Activated CD4-positive, alpha-beta T cell treated with anti-CD3 and anti-CD28 coated beads, Interleukin-2, amount 10 ng/mL, durations not matched to agents 7 days and 5 days (primary cell): Measurements from ENCODE around the gene MACO1. TPM values are rescaled to one million over a fixed set of nuclear protein-coding genes. Genes with fewer than 3 reads are reported as not detected.

Experiments
- CTCF ChIA-PET: fragments of 350-600 bp; sonication (Branson Sonifier 250); formaldehyde crosslinking; loops from one replicate; lab custom pipeline; 2021; ENCODE audit warnings: antibody characterized with exemption; lab: Charles Lee
- POLR2A ChIA-PET: fragments of 350-600 bp; sonication (Branson Sonifier 250); formaldehyde crosslinking; loops from one replicate; lab custom pipeline; 2021; ENCODE audit warnings: antibody characterized with exemption; lab: Charles Lee
- DNase-seq: peaks from one replicate; pipeline ENCODE4 v3.0.0-alpha.2; 2020
- H3K27ac Mint-ChIP-seq: one replicate; pipeline ENCODE4 v1.8.0; 2021; ENCODE audit warnings: mild to moderate bottlenecking, moderate library complexity, mixed read lengths
- H3K27me3 Mint-ChIP-seq: one replicate; pipeline ENCODE4 v1.8.0; 2021; ENCODE audit warnings: mixed read lengths
- H3K36me3 Mint-ChIP-seq: one replicate; pipeline ENCODE4 v1.8.0; 2021; ENCODE audit warnings: low read depth, mixed read lengths
- H3K4me1 Mint-ChIP-seq: one replicate; pipeline ENCODE4 v1.8.0; 2021; ENCODE audit warnings: mixed read lengths
- H3K4me3 Mint-ChIP-seq: one replicate; pipeline ENCODE4 v1.8.0; 2021; ENCODE audit warnings: mild to moderate bottlenecking, moderate library complexity, mixed read lengths
- H3K9me3 Mint-ChIP-seq: one replicate; pipeline ENCODE4 v1.8.0; 2021; ENCODE audit warnings: mixed read lengths
- total RNA-seq, 2 experiments: library from RNA; stranded (reverse); gene quantifications; one replicate each; pipeline ENCODE4 v1.2.3, GENCODE V29; 2021

MACO1 gene
- total RNA-seq, 2 experiments from 2014 or later = 18.8 to 24.9 TPM

GRCh38 chr1:25534410-25534788, 103.7 kb downstream of the MACO1 start:
- POLR2A ChIA-PET = no interaction called here

DNA sequence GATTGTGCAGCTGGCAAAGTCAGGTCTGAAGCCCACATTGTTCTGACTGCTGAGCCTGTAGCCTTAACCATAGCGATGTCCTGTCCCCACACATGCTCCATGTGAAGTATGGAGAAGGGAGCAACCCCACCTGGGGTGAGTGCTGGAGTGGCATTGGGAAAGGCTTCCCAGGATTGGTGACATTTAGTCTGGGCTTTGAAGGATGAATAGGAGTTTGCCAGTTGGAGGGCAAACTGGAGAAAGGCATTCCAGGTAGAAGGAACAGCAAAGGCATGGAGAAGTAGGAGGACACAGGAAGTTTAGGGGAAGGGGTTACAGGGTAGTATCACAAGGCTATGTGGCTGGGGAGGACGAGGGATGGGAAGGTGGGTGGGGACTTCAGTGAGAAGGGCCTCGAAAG, 105.4 kb downstream of the MACO1 start:
- Mint-ChIP-seq H3K4me1 (no peaks in the 10 kb centered on the region), H3K27me3 (peaks cover 8% of the 10 kb centered on the region), H3K27ac (no peak overlapping the region), H3K4me3 (no peak overlapping the region), H3K36me3 (no peaks in the 10 kb centered on the region), H3K9me3 (no peaks in the 10 kb centered on the region)
- POLR2A ChIA-PET = no interaction called here
- DNase-seq = no peak
- CTCF ChIA-PET = no interaction called here

More at GRCh38 chr1:25534410-25534788, 103.7 kb downstream of the MACO1 start:
- H3K4me3 Mint-ChIP-seq = no peak overlapping the region
- H3K36me3 Mint-ChIP-seq = no peaks in the 10 kb centered on the region
- H3K27ac Mint-ChIP-seq = no peak overlapping the region
- H3K4me1 Mint-ChIP-seq = no peaks in the 10 kb centered on the region
- CTCF ChIA-PET = interaction anchor here (0.8 to 0.9 kb wide), 2 partner anchors 9 to 1166 kb away, joined by 3 to 4 read pairs; no protein-coding TSS in a partner anchor
- no peak for DNase-seq
- H3K9me3 Mint-ChIP-seq = no peaks in the 10 kb centered on the region
- H3K27me3 Mint-ChIP-seq = peaks cover 8% of the 10 kb centered on the region

GRCh38 chr1:25537153-25537831, 106.6 kb downstream of the MACO1 start:
- no peak for DNase-seq
- H3K27ac Mint-ChIP-seq = no peak overlapping the region
- no peak overlapping the region for H3K4me3 Mint-ChIP-seq
- no peaks in the 10 kb centered on the region for H3K36me3 Mint-ChIP-seq
- H3K9me3 Mint-ChIP-seq = no peaks in the 10 kb centered on the region
- H3K27me3 Mint-ChIP-seq = peaks cover 8% of the 10 kb centered on the region
- CTCF ChIA-PET = interaction anchor here (0.8 kb wide), 2 partner anchors 12 to 192 kb away, joined by 4 read pairs; no protein-coding TSS in a partner anchor
- POLR2A ChIA-PET = no interaction called here
- no peaks in the 10 kb centered on the region for H3K4me1 Mint-ChIP-seq

DNA sequence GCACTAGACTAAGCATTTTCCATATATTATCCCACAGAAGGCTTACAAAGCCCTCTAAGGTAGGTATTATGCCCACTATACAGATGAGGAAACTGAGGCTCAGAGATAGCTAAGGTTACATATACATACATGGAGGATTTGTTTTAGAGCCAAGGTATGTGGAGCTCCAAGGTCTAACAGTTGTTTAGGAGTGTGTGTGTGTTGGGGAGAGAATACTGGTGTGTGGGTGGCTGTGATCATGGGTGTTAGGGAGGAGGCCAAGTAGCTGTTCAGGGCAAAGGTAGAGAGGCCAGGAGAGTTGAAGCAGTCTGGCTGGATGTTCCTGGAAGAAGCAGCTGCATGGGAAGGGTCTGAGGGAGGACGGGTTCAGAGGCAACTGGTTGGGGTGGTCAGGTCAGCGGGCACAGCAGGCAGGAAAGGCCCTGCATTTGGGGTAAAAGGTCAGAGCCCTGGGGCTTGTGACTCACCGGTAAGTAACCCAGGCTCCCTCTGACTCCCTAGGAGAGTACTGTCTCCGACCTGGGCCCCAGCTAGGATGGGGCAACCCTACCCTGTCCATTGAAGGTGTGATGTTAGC, 107.6 kb downstream of the MACO1 start:
- no peaks in the 10 kb centered on the region for H3K9me3 Mint-ChIP-seq
- no peak overlapping the region for H3K4me3 Mint-ChIP-seq
- peaks cover 4% of the 10 kb centered on the region for H3K4me1 Mint-ChIP-seq
- DNase-seq = no peak
- H3K27ac Mint-ChIP-seq = no peak overlapping the region
- peaks cover 8% of the 10 kb centered on the region for H3K27me3 Mint-ChIP-seq
- ChIA-PET CTCF (interaction anchor here (0.8 to 1.1 kb wide), 2 partner anchors 18 to 191 kb away, joined by 3 to 4 read pairs; no protein-coding TSS in a partner anchor), POLR2A (no interaction called here)
- H3K36me3 Mint-ChIP-seq = no peaks in the 10 kb centered on the region

DNA sequence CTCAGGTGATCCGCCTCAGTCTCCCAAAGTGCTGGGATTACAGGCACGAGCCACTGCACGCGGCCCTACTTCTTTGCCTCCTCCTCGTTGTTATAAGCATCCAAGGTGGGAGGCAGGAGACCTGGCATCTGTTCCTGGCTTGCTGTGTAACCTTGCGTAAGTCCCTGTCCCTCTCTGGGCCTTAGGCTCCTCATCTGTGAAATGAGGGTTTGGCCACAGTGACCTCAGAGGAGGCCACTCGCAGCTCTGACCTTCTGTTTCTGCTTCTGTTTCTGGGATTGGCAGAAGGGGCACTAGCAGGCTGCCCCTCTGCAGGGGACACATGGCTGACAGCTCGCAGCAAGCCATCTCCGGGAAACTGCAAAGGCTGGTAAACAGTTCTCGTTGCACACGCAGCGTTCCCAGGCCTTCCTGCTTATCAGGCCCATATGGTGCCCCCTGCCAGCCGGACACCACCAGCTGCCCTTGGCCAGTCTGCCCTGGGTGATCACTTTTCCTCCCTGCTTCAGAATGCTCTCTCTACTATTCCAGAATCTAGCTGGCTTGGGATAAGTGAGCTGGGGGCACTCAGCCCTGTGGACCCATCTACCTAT, 110.1 kb downstream of the MACO1 start:
- H3K27ac Mint-ChIP-seq = no peak overlapping the region
- ChIA-PET CTCF (interaction anchor here (1.6 kb wide), 1 partner anchor 9 kb away, joined by 6 read pairs; no protein-coding TSS in a partner anchor), POLR2A (no interaction called here)
- H3K36me3 Mint-ChIP-seq = peaks cover 9% of the 10 kb centered on the region
- H3K4me3 Mint-ChIP-seq = no peak overlapping the region
- DNase-seq = no peak
- H3K27me3 Mint-ChIP-seq = peaks cover 5% of the 10 kb centered on the region
- no peaks in the 10 kb centered on the region for H3K9me3 Mint-ChIP-seq
- H3K4me1 Mint-ChIP-seq = peaks cover 20% of the 10 kb centered on the region

DNA sequence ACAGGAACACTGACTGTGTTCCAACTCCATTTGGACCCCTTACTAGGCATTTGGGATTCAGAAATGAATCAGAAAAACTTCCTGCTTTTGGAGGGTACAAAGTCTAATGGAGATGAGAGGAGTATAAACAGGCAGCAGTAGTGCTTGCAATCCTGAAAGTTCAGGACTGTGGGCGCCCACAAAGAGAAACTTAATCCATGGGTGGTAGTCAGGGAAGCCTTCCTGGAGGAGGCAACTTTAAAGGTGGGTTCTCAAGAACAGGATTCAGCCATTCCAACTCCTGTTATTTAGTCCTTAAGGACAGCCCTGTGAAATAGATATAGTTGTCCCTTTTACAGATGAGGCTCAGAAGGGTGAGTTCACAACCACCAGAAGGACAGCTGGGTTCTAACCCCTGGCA, 110.7 kb downstream of the MACO1 start:
- Mint-ChIP-seq H3K27me3 (no peaks in the 10 kb centered on the region), H3K36me3 (peaks cover 11% of the 10 kb centered on the region), H3K27ac (no peak overlapping the region), H3K9me3 (no peaks in the 10 kb centered on the region), H3K4me1 (peaks cover 22% of the 10 kb centered on the region), H3K4me3 (no peak overlapping the region)
- DNase-seq = no peak
- ChIA-PET POLR2A (no interaction called here), CTCF (interaction anchor here (1.6 kb wide), 1 partner anchor 8 kb away, joined by 6 read pairs; no protein-coding TSS in a partner anchor)

DNA sequence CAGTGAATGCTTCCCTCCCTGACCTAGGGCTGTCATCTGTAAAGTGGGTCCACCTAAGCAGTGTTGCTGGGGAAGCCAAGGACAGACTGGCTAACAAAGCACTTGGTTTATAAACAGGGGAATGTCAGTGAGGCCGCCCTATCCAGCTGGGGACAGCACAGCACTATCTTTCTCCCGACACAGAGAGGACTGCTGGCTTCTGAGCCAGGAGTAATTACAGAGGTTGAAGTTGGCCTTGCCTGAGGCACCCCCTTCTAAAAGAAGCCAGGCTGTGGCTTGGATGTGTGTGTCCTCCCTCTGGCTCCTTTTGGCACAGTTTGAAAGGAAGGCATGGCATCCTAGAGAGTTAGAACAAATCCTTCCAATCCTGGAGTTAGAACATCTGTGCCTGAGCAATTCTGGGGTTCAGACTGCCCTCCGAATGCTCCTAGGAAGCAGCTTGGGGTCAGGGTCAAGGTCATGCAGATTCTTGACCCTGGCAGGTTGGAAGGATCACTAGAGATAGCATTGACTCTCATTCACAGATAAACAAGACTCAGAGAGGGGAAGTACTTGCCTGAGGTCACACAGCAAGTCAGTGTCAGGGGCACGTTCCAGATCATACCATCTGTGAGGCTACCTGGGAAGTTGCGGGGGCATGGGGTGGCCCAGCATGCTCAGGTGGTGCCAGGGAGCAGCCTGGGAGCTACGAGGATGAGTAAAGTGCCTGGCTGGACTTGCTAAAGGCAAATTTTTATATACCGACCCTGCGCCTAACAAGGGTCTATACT, 111.4 kb downstream of the MACO1 start:
- Mint-ChIP-seq H3K36me3 (peaks cover 16% of the 10 kb centered on the region), H3K27me3 (no peaks in the 10 kb centered on the region), H3K9me3 (no peaks in the 10 kb centered on the region), H3K27ac (no peak overlapping the region), H3K4me3 (peak overlapping the region; percentile 58), H3K4me1 (peaks cover 27% of the 10 kb centered on the region)
- POLR2A ChIA-PET = no interaction called here
- DNase-seq = no peak
- CTCF ChIA-PET = interaction anchor here (0.5 to 1.4 kb wide), 4 partner anchors 31 to 765 kb away, joined by 3 read pairs; no protein-coding TSS in a partner anchor

- CTCF ChIA-PET = interaction anchor here (0.5 to 1.4 kb wide), 3 partner anchors 30 to 764 kb away, joined by 3 read pairs; no protein-coding TSS in a partner anchor
- POLR2A ChIA-PET = no interaction called here
- no peak for DNase-seq
- Mint-ChIP-seq H3K4me3 (peak overlapping the region; percentile 58), H3K27me3 (no peaks in the 10 kb centered on the region), H3K9me3 (no peaks in the 10 kb centered on the region), H3K4me1 (peaks cover 33% of the 10 kb centered on the region), H3K36me3 (peaks cover 22% of the 10 kb centered on the region), H3K27ac (no peak overlapping the region)
Measured at GRCh38 chr1:25543005-25543424, 112.3 kb downstream of the MACO1 start.

- H3K4me1 Mint-ChIP-seq = peaks cover 38% of the 10 kb centered on the region
- H3K4me3 Mint-ChIP-seq = peak within 1 kb of the TSS; percentile 79
- H3K9me3 Mint-ChIP-seq = no peaks in the 10 kb centered on the region
- no peaks in the 10 kb centered on the region for H3K27me3 Mint-ChIP-seq
- DNase-seq = peak; percentile 51
- H3K36me3 Mint-ChIP-seq = peaks cover 23% of the 10 kb centered on the region
- peak within 1 kb of the TSS; percentile 71 for H3K27ac Mint-ChIP-seq
- CTCF ChIA-PET = interaction anchor here (1.0 to 1.4 kb wide), 2 partner anchors 29 to 53 kb away, joined by 3 read pairs; no protein-coding TSS in a partner anchor
- POLR2A ChIA-PET = no interaction called here
Measured at GRCh38 chr1:25543425-25544242, 112.9 kb downstream of the MACO1 start, which contains the start of gene LDLRAP1. TSS of gene LDLRAP1 (plus strand) at chr1:25543606. CDS start at chr1:25543699, 93 bp downstream.

DNA sequence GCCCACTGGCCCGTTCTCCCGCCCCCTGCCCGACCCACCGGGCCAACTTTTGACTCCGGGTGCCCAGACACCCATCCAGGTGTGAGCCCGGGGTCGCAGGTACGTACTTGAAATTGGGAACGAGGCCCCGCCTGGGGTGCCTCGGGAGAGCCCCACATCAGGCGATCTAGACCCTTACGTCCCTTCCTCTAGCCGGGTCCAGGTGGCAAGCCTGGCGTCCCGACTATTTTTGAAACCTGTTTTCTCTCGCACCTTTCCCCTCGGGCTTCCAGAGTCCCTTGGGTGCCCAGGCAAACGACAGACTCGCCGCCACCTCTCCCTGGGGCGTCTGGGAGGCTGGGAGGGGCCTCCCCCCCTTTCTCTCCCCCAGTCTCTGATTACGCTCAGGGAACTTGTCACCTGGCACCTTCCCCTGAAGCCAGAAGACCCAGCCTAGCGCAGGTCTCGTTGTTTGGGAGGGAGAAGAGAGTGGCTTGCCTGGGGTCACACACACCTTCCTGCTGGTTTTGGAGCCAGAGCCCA, 113.6 kb downstream of the MACO1 start:
- Mint-ChIP-seq H3K4me3 (peak overlapping the region; percentile 79), H3K4me1 (peaks cover 44% of the 10 kb centered on the region), H3K9me3 (no peaks in the 10 kb centered on the region), H3K36me3 (peaks cover 23% of the 10 kb centered on the region), H3K27me3 (no peaks in the 10 kb centered on the region), H3K27ac (peak overlapping the region; percentile 71)
- CTCF ChIA-PET = no interaction called here
- DNase-seq = no peak
- POLR2A ChIA-PET = no interaction called here

DNA sequence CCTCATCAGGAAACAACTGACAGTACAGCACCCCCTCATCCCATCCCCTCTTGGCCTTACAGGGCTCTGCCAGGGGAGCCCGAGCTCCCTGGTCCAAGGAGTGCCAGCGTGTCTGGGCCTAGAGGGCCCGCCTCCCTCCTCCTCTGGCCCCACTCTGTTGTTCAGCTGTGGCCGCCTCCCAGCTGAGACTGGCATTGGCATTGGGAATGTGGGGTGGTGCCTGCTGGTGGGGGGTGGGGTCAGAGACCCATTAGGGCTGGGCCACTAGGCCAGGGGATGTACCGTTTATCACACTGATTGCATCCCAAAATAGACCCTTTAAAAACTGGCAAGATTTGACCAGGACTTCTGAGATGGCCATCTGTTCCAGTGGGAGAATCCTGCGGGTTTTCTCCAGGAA, 114.1 kb downstream of the MACO1 start:
- Mint-ChIP-seq H3K4me3 (peak overlapping the region; percentile 79), H3K4me1 (peaks cover 50% of the 10 kb centered on the region), H3K9me3 (no peaks in the 10 kb centered on the region), H3K36me3 (peaks cover 24% of the 10 kb centered on the region), H3K27ac (peak overlapping the region; percentile 71), H3K27me3 (no peaks in the 10 kb centered on the region)
- ChIA-PET CTCF (no interaction called here), POLR2A (no interaction called here)
- DNase-seq = no peak
